WTC11 (cell line): ENCODE results near the gene FANCD2.

ENCODE experiments used
- CREM ChIP-seq: sonication (generic); formaldehyde crosslinking; IDR thresholded peaks from 2 replicates; pipeline ENCODE4 v1.8.1; 2022; ENCODE audit warnings: mild to moderate bottlenecking, missing genetic modification reagents, moderate library complexity
- FOXP1 ChIP-seq: sonication (generic); formaldehyde crosslinking; IDR thresholded peaks from 2 replicates; pipeline ENCODE4 v1.8.0; 2022; ENCODE audit warnings: missing genetic modification reagents, mild to moderate bottlenecking, moderate library complexity, borderline replicate concordance
- JUN ChIP-seq: sonication (generic); formaldehyde crosslinking; IDR thresholded peaks from 2 replicates; pipeline ENCODE4 v1.8.0; 2023; ENCODE audit warnings: mild to moderate bottlenecking, missing genetic modification reagents
- MYBL2 ChIP-seq: sonication (generic); formaldehyde crosslinking; IDR thresholded peaks from 2 replicates; pipeline ENCODE4 v1.8.1; 2023; ENCODE audit warnings: mild to moderate bottlenecking, moderate library complexity, missing genetic modification reagents
- NR1H2 ChIP-seq: sonication (generic); formaldehyde crosslinking; IDR thresholded peaks from 2 replicates; pipeline ENCODE4 v1.9.0; 2021; ENCODE audit warnings: mild to moderate bottlenecking, moderate library complexity, missing genetic modification reagents
- SP1 ChIP-seq: sonication (generic); formaldehyde crosslinking; conservative IDR thresholded peaks from 2 replicates; pipeline ENCODE4 v1.8.1; 2022; ENCODE audit warnings: missing genetic modification reagents
- TF ChIP-seq, protein P1 (sequence below): fragments of 200-600 bp; IDR thresholded peaks from 2 replicates; pipeline ENCODE4 v1.8.0; 2022; ENCODE audit warnings: antibody characterized with exemption
- TF ChIP-seq, protein P2 (sequence below): sonication (generic); formaldehyde crosslinking; IDR thresholded peaks from 2 replicates; pipeline ENCODE4 v1.8.1; 2023; ENCODE audit warnings: mild to moderate bottlenecking, missing genetic modification reagents, moderate library complexity

DNA sequence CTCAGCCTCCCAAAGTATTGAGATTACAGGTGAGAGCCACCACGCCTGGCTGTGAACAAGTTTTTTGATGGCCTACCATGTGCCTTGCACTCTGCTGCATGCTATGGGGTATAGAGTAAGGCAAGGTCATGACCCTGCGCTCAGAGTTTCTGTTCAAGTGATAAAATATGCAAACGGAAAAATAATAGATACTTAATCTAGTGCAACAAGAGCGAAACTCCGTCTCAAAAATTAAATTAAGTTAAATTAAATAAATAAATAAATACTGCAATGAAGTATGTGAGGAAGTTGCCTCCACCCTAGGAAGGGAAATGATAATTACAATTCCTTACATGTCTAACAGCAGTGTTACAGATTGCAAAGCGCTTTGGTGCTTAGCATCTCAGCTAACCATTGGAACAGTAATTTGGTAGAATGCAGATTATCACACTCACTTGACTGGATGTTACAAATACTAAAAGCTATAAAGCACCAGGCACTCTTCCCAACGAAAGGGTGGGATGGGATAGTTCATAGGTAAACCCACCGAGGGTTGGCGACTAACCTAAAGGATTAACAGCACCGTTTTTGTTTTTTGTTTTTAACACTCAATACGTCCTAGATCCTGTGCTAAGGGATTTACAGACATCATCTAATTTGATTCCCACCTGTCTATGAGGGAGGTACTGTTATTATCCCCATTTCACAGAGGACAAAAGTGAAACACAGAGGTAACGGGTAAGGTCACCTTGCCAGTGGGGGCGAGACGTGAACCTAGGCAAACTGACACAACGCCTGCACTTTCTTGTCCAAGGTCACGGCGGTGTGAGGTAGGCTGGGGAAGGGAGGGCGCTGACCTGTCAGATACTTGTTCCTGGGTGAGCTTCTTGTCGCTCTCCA lies 793 bp upstream of the FANCD2 start:
- TF ChIP-seq CREM (CRISPR knock-in tag) (no peak), FOXP1 (CRISPR knock-in tag) (no peak), NR1H2 (CRISPR knock-in tag) (no peak), JUN (CRISPR knock-in tag) (no peak), MYBL2 (CRISPR knock-in tag) (no peak), SP1 (CRISPR knock-in tag) (no peak)
- TF ChIP-seq, protein P1, sequence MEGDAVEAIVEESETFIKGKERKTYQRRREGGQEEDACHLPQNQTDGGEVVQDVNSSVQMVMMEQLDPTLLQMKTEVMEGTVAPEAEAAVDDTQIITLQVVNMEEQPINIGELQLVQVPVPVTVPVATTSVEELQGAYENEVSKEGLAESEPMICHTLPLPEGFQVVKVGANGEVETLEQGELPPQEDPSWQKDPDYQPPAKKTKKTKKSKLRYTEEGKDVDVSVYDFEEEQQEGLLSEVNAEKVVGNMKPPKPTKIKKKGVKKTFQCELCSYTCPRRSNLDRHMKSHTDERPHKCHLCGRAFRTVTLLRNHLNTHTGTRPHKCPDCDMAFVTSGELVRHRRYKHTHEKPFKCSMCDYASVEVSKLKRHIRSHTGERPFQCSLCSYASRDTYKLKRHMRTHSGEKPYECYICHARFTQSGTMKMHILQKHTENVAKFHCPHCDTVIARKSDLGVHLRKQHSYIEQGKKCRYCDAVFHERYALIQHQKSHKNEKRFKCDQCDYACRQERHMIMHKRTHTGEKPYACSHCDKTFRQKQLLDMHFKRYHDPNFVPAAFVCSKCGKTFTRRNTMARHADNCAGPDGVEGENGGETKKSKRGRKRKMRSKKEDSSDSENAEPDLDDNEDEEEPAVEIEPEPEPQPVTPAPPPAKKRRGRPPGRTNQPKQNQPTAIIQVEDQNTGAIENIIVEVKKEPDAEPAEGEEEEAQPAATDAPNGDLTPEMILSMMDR = no peak
- TF ChIP-seq, protein P2, sequence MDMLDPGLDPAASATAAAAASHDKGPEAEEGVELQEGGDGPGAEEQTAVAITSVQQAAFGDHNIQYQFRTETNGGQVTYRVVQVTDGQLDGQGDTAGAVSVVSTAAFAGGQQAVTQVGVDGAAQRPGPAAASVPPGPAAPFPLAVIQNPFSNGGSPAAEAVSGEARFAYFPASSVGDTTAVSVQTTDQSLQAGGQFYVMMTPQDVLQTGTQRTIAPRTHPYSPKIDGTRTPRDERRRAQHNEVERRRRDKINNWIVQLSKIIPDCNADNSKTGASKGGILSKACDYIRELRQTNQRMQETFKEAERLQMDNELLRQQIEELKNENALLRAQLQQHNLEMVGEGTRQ (CRISPR knock-in tag) = no peak
